Activated CD4-positive, alpha-beta T cell treated with anti-CD3 and anti-CD28 coated beads, Interleukin-10, Interleukin-2, amounts not matched to agents 100 ng/mL and 50 ng/mL, durations not matched to agents 16 hours and 8 hours (primary cell): ENCODE results near the gene TFAP2E.
A peak's percentile ranks its signal among the peaks of the same experiment; 100 is the strongest.

Source experiments
- DNase-seq: peaks from one replicate; pipeline ENCODE4 v3.0.0-alpha.2; 2020

Gene TFAP2E

DNA sequence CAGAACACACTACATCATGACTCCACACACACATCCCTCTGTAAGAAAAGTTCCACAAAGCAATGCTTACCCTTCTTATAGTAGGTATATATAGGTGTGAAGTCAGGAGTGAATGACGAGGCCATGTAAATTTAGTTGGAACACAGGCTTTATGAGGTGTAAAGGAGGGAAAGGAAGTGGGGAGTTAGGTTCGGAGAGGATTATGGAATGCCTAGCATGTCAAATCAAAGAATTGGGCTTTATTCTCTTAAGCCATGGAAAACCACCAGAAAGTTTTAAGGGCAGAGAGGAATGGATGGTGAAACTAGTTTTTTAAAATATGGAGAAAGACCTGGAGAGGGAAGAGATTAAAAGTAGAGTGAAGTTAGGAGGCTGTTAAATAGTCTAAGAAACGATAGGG lies 26.3 kb downstream of the TFAP2E start:
- no peak for DNase-seq

DNA sequence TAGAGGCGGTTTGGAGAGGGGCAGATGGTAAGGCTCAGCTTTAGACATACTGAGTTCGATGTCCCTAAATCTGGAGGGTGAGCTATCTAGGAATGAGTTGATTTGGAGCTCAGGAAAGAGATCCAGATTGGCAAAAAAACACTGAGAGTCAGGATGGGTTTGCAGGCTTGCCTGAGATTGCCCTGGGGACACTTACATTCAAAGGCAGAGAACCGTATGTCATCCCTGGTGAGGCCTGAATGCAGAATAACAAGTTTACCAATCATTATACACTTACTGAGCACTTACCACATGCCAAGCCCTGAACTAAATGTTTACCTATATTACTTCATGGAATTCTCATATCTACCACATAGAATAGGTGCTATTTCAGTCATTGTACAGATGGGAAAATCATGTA lies 27.5 kb downstream of the TFAP2E start:
- no peak for DNase-seq

DNA sequence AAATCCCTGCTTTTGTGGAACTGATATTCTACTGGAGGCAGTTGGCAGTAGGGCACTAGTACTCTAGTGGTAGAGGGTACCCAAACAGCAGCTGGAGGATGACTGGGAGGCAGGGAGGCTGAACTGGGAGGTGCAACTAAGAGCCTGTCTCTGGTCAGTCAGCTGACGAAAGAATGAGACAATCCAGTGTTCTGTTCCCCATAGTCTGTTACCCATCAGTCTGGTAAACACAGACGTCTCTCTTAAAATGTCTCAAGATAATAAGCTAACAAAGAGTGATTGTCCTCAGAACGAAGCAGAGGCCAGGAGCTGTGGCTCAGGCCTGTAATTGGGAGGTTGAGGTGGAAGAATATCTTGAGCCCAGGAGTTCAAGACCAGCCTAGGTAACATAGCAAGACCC lies 30.4 kb downstream of the TFAP2E start:
- no peak for DNase-seq

DNA sequence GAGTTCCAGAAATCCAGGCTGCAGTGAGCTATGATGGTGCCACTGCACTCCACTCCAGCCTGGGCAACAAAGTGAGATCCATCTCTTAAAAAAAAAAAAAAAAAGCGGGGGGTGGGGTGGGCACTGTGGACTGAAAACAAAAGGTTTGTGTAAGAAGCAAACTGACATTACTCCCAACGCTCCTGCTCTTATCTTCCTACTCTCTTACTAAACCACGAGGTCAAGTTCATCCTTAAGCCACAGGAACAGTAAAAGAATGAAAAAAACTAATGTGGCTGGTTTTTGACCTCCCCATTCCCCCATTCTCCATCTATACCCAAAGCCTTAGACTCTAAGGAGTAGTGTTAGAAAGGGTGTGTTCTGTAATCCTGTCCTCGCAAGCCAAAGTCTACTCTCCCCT lies 30.8 kb downstream of the TFAP2E start:
- no peak for DNase-seq

DNA sequence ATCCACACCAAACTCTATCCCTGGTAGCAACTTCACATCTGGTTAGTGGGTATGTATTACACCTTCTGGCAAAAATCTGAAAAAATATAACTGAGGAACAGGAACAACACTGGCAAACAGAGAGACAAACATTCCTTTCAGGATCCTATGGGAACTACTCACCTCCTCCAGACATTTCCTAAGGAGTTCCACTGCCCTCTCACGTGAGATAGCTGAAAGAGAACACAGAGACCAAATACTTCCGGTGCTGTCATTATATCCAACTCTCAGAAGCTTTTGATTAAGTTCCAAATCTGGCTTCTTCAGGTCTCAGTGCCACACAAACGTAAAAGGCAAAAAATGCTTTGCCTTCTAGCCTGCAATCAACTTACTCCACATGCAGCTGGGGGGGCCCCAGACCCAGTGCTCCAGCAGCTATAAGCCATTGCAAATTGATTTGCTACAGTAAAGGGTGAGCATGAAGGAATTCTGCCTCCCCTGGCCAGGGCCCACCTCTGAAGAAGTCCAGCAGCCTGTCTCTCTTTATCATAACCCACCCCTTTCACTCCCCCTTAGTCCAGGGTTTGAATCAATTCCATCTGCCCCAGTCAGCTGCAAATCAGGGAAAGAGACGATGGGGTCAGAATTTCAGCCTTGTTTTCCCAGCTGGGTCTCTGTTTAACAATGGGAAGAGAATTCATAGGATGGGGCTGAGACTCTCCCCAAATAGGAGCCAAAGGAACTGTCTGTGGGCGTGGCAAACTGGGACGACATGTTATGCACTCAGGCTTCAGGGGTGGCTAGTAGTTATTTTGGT lies 32.2 kb downstream of the TFAP2E start:
- DNase-seq = no peak

DNA sequence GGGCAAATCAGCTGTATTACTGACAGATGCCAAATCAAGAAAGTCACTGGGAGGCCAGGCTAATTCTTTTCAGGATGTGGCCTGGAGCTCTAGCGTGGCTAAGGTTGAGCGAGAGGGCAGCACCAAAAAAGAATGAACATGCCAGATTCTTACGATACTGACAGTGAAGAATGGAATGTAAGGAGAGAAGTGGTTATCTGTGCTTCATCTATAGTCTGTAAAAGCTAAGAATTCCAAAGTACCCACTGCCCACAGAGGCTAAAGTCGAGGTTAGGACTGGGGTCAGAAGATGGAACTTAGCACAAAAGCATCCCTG lies 32.7 kb downstream of the TFAP2E start:
- DNase-seq = no peak

DNA sequence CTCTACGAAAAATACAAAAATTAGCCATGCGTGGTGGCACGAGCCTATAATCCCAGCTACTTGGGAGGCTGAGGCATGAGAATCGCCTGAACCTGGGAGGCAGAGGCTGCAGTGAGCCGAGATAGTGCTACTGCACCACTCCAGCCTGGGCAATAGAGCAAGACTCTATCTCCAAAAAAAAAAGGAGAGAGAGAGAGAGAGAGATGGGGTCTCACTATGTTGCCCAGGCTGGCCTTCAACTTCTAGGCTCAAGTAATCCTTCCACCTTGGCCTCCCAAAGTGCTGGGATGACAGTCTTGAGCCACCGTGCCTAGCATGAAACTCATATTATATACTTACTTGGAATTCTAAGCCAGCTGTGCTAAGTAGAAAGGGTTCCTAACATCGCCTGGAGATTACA lies 38.5 kb downstream of the TFAP2E start:
- DNase-seq = no peak

DNA sequence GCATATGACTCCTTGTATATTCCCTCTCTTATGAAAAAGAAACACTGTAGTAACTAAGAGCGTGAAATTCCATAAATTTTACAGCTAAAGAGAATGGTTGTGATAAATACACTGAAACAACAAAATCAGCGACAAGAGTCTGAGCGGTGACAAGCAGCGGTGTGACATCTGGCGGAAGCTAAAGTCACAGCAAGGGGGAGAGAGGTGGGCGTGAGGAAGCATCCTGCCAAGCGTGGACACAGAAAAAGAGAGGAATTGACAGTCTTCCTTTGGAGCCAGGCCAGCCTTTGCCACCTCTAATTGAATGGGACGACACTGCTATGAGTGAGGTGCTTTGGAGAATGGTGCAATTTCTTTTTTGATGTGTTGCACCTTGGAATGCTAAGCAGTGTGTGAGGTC lies 42.3 kb downstream of the TFAP2E start:
- no peak for DNase-seq

DNA sequence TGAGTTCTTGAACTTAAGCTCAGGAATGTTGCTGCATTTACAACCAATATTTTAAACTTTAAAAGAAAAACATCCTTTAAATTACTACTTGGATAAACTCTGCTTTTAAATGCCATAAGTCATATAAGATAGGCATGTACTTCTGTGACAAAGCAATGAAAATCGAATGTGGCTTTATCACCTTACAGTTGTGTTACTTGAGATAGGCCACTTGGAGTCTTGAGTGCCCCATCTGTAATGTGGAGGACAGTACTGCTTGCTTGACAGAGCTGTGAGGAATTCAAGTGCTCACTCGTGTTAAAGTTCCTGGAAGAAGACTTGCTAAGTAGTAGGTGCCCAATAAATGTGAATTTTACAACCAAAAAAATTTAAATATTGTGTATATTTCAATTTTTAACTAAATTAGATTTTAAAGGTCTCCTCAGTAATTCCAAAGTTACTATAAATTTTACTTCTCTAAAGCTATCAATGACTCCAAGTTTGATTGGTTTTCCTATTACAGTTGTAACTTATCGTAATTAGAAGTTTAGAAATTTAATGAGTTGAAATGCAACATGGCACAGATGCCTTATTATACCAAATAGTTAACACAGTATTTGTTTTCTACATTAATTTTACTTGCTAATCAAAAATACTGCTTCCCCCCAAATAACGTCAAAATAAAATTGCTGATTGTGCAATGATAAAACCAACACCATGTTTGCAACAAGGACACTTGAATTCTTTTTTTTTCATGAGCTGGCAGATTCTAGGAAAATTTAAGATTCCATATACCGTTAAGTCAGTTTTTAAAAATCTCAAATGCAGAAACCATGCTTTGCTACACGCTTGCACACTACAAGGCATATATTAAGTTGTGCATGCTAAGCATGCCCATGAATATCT lies 46.4 kb downstream of the TFAP2E start:
- DNase-seq = no peak

DNA sequence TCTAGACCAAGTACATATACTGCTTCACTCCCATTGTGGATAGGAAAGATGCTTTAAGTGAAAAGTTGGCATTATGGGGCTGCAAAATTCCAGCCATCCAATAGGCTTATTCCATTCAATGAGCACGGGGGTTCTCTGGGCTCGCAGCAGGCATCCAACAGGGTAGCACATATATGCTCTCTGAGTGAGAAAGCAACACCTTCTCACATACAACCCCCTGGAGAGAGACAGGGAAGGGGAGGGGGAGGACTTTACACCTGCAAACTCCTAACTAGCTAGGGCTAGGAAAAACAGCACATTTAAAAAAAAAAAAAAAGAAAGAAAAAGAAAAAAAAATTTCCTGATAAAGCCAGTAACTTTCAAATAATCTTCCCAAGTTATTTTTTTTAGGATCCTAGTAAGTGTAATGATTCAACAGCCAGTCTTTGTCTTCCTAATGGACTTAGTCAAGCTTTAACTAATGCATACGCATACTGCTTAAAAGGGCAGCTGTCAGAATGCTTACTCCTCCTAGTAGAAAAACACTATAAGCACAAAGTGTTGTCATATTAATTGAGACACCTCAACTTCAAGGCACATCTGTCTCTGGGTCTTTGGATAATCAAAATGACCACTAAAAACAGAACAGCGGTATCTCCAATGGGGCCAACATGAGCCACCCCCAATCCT lies 49.5 kb downstream of the TFAP2E start:
- DNase-seq = no peak

DNA sequence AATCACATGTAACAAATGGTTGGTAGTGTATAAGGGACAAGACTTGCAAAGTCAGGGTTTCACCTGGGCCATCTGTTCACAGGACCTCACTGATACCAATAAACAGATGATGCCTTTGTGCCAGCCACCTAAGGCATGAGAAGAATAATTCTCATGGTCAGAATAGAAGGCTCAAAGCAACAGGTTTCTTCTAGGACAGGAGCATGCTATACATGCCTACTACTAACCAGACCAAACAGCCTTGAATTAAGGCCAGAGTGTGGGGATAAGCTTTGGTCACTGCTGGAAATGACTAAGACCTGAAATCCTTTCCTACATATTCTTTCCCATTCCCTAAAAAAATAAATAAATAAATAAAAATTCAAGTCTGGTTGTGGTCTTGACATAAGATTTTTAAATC lies 50.7 kb downstream of the TFAP2E start:
- no peak for DNase-seq

DNA sequence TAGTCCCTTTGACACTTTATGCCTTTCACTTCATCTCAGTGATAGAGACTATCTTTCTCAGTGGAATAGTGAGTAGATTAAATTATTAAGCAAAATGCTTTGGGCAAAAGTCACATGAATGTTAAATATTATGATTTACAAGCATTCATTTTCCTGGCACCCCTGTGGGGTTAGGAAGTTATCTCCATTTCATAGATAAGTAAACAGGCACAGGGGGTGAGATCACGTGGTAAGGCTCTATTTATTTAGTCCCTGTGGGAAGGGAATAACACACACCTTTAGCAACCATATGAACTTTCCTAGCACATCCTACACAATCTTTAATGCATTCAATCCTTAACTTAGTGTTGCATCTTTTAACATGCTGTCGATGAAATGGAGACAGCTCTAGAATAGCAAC lies 55.9 kb downstream of the TFAP2E start:
- DNase-seq = no peak

DNA sequence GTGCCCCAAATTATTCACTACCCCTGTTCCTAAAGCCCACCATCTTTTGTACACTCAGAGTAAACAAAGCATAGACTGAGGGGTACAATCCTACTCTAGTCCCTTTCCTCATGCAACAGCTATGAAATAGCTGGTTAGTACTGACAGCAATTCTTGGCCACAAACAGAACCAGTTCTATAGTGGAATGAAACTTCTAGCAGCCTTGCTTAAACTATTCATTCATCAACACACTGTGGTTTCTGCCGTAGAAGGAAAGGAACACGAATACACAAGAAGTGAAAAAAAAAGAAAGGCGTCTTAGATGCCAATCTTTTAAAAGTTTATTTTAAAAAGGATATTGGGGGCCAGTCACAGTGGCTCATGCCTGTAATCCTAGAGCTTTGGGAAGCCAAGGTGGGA lies 58.3 kb downstream of the TFAP2E start:
- no peak for DNase-seq

DNA sequence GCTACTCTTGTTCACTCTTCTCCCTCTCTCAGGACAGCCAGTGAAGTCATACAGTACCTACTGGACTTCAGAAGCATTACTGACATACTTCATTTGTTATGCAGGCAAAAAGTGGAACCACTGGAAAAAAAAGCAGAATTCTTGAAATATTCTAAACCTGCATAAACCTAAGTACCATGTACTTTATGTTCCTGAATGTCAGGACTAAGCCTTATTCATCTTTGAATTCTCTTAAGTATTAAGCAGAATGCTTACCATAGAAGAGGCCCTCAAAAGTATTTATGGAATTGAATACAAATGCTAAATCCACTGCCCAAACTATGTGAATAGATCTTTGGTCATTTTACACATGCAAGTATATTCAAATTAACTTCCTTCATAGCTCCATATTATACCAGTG lies 60.4 kb downstream of the TFAP2E start:
- DNase-seq = no peak

DNA sequence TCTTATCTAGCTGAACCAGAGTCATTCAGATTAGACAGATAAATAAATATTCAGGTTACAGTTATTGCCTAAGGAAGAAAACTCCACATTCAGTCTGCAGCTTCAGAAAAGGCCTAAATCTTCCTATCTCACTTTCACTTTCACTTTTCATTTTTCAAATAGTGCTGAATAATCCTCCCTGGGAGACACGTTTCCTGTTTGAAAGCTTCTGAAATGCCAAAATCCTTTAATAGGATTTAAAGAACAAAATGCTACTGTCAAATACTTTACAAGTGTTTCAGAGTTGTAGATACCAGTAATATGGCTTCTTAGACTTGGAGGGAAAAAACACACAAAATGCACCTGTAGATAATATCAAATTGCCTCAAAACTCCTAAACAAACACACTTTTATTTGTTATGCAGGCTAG lies 64.3 kb downstream of the TFAP2E start:
- DNase-seq = peak; percentile 57

DNA sequence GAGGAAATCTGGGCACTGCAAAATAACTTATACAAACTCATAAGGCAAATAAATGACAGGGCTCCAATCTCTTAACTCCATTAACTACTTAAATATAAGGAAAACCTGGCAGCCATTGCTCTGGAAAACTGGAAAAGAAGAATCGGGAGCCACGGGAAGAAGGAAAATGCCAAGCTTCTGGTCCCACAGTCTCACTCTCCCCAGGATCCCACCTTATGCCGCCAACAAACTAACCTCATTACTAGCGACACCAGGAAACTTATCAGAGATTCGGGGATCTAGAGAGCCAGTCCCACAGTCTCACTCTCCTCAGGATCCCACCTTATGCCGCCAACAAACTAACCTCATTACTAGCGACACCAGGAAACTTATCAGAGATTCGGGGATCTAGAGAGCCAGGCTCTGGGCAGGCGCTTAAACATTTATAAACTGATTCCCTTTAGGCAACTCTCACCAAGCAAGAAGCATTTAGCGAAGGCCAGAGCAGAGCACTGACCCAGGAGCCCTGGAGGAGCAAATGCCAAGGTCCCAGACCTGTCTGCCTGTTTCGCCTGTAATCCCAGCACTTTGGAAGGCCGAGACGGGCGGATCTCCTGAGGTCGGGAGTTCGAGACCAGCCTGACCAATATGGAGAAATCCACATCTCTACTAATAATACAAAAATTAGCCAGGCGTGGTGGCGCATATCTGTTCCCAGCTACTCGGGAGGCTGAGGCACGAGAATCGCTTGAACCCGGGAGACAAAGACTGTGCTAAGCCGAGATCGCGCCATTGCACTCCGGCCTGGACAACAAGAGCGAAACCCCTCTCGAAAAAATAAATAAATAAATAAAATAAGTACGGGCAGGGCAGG lies 67.5 kb downstream of the TFAP2E start:
- no peak for DNase-seq

DNA sequence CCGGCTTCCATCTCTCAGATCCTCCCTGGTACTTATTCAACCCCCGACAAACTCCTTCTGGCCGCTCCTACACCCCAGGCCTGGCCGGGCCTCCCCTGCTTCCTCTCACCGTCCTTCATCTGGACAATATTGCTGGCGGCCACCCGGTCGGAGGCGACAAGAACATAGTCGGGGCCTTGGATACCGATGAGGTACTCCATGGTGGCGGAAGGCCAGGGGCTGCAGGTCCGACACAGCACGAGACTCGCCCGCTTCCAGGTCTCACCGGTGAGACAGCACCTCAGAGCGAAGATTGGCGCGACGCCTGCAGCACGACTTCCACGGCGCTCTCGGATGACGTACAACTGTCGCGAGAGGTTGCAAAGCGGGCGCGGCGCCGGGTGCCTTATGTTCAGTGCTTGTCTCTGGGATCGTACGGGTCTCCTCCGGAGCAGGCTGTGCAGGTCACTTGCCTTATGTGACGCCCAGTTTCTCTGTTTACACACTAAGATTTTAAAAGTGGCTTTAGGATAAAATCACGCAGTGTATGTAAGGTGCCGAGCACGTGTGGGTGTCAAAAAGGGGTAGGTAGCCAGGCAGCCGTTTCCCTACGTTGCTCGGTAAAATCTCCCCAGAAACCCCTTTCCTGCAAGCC lies 68.2 kb downstream of the TFAP2E start, which contains the start of gene PSMB2:
Gene PSMB2, minus strand, starts transcription at position 294 of the 634 bp plus-strand sequence. Its CDS starts 94 bp downstream, at position 200.
- DNase-seq = peak; percentile 97

DNA sequence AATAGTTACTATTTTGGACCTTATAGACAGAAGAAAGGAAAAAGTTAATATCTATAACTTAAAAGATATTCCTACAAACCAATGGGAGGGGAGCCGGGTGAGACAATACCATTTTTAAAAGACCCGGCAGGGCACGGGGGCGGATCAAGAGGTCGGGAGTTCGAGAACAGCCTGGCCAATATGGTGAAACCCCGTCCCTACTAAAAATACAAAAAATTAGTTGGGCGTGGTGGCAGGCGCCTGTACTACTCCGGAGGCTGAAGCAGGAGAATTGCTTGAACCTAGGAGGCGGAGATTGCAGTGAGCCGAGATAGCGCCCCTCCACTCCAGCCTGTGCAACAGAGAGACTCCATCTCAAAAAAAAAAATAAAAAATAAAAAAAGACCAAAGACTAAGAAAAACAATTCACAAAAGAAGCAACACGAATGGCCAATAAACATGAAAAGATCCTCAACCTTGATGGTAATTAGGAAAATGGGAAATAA lies 69.4 kb downstream of the TFAP2E start:
- peak; percentile 14 for DNase-seq

DNA sequence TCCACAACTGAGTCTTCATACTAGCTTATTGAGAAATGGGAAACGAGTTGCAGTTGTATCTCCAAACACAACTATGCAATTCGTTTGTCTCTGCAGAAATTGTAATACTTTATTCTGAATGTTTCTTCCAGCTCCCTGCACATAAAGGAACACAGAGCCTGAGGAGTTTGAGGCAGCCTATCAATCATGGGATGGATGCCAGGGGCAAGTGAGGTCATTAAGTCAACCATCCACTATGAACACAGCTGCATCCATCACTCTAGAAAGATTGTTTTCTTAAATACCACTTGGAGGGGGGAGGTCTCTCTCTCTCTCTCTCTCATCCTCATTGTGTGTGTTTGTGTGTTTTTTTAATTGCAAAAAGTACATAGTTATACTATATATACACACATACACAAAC lies 71.1 kb downstream of the TFAP2E start:
- no peak for DNase-seq
